Osteocyte (in vitro differentiated cells): ENCODE measurements around the gene SH3BP5L. TPM values are rescaled to one million over a fixed set of nuclear protein-coding genes. Genes with fewer than 3 reads are reported as not detected.

Experiments used
- DNase-seq: peaks from one replicate; pipeline ENCODE4 v3.0.0; 2021; ENCODE audit warnings: mixed read lengths; ENCODE audit not compliant: unreplicated experiment; ENCODE audit errors: extremely low spot score
- H3K27ac Mint-ChIP-seq: one replicate; pipeline ENCODE4 v1.8.0; 2021; ENCODE audit warnings: mild to moderate bottlenecking, mixed read lengths; ENCODE audit not compliant: unreplicated experiment
- H3K27me3 Mint-ChIP-seq: one replicate; pipeline ENCODE4 v1.8.0; 2021; ENCODE audit warnings: mixed read lengths; ENCODE audit not compliant: unreplicated experiment
- H3K36me3 Mint-ChIP-seq: one replicate; pipeline ENCODE4 v1.8.0; 2021; ENCODE audit warnings: mixed read lengths; ENCODE audit not compliant: unreplicated experiment
- H3K4me1 Mint-ChIP-seq: one replicate; pipeline ENCODE4 v1.8.0; 2021; ENCODE audit warnings: mixed read lengths; ENCODE audit not compliant: unreplicated experiment
- H3K4me3 Mint-ChIP-seq: one replicate; pipeline ENCODE4 v1.8.0; 2021; ENCODE audit warnings: mild to moderate bottlenecking, moderate library complexity, mixed read lengths; ENCODE audit not compliant: unreplicated experiment
- H3K9me3 Mint-ChIP-seq: one replicate; pipeline ENCODE4 v1.8.0; 2021; ENCODE audit warnings: mixed read lengths; ENCODE audit not compliant: unreplicated experiment
- total RNA-seq: library from RNA; stranded (reverse); gene quantifications from 2 replicates; pipeline ENCODE4 v1.2.1, GENCODE V29; 2021
- TF ChIP-seq, protein P1 (sequence below): fragments of 200-600 bp; sonication (generic); IDR thresholded peaks from 2 replicates; pipeline ENCODE4 v1.5.0; 2021; ENCODE audit warnings: antibody characterized with exemption, mild to moderate bottlenecking, moderate library complexity

The SH3BP5L gene
- total RNA-seq, 1 donor from 2014 or later: 32.4 TPM

DNA sequence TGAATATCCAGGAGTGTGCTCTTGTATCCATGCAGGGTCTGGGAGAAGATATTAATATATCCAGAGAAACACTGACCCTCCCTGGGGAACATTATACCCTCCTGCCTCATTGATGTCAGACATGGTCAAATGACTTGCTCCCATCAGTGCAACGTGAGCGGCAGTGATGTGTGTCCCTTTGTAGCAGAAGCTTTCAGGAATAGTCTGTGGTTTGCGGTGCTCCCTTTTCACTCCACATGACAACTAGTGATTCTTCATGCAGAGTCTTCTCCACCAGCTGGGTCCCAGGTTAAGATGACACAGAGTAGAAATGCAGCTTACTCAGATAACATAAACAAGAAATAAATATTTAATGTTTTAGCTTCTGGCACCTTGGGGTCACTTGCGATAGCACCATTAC is 38.3 kb downstream of the SH3BP5L start:
- no peaks in the 10 kb centered on the region for H3K36me3 Mint-ChIP-seq
- no peaks in the 10 kb centered on the region for H3K27me3 Mint-ChIP-seq
- H3K9me3 Mint-ChIP-seq: peaks cover 3% of the 10 kb centered on the region
- no peak overlapping the region for H3K27ac Mint-ChIP-seq
- no peak overlapping the region for H3K4me3 Mint-ChIP-seq
- no peaks in the 10 kb centered on the region for H3K4me1 Mint-ChIP-seq
- no peak for DNase-seq
- TF ChIP-seq, protein P1, sequence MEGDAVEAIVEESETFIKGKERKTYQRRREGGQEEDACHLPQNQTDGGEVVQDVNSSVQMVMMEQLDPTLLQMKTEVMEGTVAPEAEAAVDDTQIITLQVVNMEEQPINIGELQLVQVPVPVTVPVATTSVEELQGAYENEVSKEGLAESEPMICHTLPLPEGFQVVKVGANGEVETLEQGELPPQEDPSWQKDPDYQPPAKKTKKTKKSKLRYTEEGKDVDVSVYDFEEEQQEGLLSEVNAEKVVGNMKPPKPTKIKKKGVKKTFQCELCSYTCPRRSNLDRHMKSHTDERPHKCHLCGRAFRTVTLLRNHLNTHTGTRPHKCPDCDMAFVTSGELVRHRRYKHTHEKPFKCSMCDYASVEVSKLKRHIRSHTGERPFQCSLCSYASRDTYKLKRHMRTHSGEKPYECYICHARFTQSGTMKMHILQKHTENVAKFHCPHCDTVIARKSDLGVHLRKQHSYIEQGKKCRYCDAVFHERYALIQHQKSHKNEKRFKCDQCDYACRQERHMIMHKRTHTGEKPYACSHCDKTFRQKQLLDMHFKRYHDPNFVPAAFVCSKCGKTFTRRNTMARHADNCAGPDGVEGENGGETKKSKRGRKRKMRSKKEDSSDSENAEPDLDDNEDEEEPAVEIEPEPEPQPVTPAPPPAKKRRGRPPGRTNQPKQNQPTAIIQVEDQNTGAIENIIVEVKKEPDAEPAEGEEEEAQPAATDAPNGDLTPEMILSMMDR: no peak

DNA sequence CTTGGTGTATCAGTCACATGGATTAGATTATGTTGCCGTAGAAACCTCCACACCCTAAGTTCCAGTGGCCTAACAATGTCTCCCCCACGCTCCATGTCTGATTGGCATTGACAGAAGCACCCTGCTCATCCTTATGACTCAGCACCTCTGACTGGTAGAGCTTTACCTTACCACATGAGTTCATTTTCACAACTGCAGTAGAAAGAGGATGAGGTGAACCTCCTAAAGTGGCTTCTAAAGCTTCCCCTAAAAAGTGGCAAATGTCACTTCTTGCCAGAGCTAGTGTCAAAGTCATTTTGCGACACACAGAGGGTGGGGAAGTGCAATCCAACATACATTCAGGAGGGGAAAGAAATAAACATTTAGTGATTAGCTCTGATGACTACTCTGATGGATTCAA is 39.6 kb downstream of the SH3BP5L start:
- H3K4me1 Mint-ChIP-seq: no peaks in the 10 kb centered on the region
- no peak overlapping the region for H3K27ac Mint-ChIP-seq
- no peak overlapping the region for H3K4me3 Mint-ChIP-seq
- H3K27me3 Mint-ChIP-seq: no peaks in the 10 kb centered on the region
- H3K36me3 Mint-ChIP-seq: no peaks in the 10 kb centered on the region
- H3K9me3 Mint-ChIP-seq: peaks cover 10% of the 10 kb centered on the region
- no peak for DNase-seq
- TF ChIP-seq, protein P1: no peak

DNA sequence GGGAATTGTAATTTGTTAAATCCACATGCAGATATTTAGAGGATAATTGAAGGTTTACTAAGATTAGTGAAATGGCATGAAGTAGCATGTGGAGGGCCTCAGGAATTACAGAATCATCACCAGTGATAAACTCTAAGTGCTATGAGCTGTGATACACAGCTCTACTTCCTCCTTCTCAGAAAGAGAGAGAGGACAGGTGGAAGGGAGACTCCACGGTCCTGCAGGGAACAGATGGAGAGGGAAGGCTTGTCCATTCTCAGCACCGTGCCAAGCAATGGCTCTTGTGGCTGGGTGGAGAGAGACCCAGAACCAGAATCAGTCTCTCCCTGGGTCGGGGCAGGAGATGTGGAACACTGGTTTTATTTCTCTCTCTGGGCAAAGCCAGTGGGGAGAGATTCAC is 42.3 kb downstream of the SH3BP5L start:
- Mint-ChIP-seq H3K27me3 (no peaks in the 10 kb centered on the region), H3K9me3 (peaks cover 11% of the 10 kb centered on the region), H3K27ac (no peak overlapping the region), H3K4me3 (no peak overlapping the region), H3K4me1 (no peaks in the 10 kb centered on the region), H3K36me3 (no peaks in the 10 kb centered on the region)
- no peak for DNase-seq
- TF ChIP-seq, protein P1: no peak

GRCh38 chr1:248782416-248783141 is 43.1 kb downstream of the SH3BP5L start:
- no peak for DNase-seq
- no peaks in the 10 kb centered on the region for H3K36me3 Mint-ChIP-seq
- H3K9me3 Mint-ChIP-seq: peaks cover 13% of the 10 kb centered on the region
- no peaks in the 10 kb centered on the region for H3K4me1 Mint-ChIP-seq
- no peak overlapping the region for H3K27ac Mint-ChIP-seq
- no peak overlapping the region for H3K4me3 Mint-ChIP-seq
- H3K27me3 Mint-ChIP-seq: no peaks in the 10 kb centered on the region
- TF ChIP-seq, protein P1: no peak

DNA sequence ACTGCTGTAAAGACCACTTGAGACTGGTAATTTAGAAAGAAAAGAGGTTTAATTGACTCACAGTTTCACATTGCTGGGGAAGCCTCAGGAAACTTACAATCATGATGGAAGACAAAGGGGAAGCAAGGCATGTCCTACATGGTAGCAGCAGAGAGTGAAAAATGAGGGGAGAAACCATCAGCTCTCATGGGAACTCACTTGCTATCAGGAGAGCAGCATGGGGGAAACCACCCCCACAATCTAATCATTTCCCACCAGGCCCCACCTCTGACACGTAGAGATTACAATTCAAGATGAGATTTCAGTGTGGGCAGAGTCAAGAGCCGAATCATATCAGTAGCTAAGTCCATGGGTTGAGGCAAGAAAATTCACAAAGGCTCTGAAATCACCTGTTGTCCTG is 46.4 kb downstream of the SH3BP5L start:
- Mint-ChIP-seq H3K27ac (no peak overlapping the region), H3K4me3 (no peak overlapping the region), H3K36me3 (no peaks in the 10 kb centered on the region), H3K27me3 (no peaks in the 10 kb centered on the region), H3K4me1 (no peaks in the 10 kb centered on the region), H3K9me3 (peaks cover 26% of the 10 kb centered on the region)
- no peak for DNase-seq
- TF ChIP-seq, protein P1: no peak
